SK-N-SH treated with all-trans-retinoic acid at 6 μM for 48 hours (cell line): ENCODE data around the gene TAS2R13.

ENCODE experiments used
- ATAC-seq: fragments of 200-7000 bp; cut with Tn5 transposase; 3 replicates; pipeline ENCODE4 v1.9.1; 2020; ENCODE audit warnings: mild to moderate bottlenecking, moderate library complexity
- ARNTL ChIP-seq: fragments of 450-650 bp; formaldehyde crosslinking; IDR thresholded peaks from 2 replicates; pipeline ENCODE4 v1.5.0; 2020; ENCODE audit warnings: low read depth, mild to moderate bottlenecking, moderate library complexity, borderline replicate concordance
- CSDC2 ChIP-seq: fragments of 250-450 bp; sonication (Bioruptor Pico); IDR thresholded peaks from 2 replicates; pipeline ENCODE4 v1.5.0; 2020; ENCODE audit warnings: mild to moderate bottlenecking, moderate library complexity
- CSRNP3 ChIP-seq: fragments of 250-450 bp; sonication (Bioruptor Pico); IDR thresholded peaks from 2 replicates; pipeline ENCODE4 v1.5.1; 2021; ENCODE audit warnings: mild to moderate bottlenecking, moderate library complexity
- ESRRG ChIP-seq: fragments of 250-450 bp; sonication (Bioruptor Pico); IDR thresholded peaks from 2 replicates; pipeline ENCODE4 v1.6.1; 2021; ENCODE audit warnings: mild to moderate bottlenecking
- GLIS3 ChIP-seq: fragments of 250-450 bp; sonication (Bioruptor Pico); IDR thresholded peaks from 2 replicates; pipeline ENCODE4 v1.5.0; 2020; ENCODE audit warnings: mild to moderate bottlenecking, moderate library complexity
- ISL1 ChIP-seq: fragments of 250-450 bp; sonication (Bioruptor Pico); IDR thresholded peaks from 2 replicates; pipeline ENCODE4 v2.1.2; 2022; ENCODE audit warnings: mild to moderate bottlenecking, moderate library complexity
- OSR1 ChIP-seq: fragments of 250-450 bp; sonication (Bioruptor Pico); IDR thresholded peaks from 2 replicates; pipeline ENCODE4 v1.8.0; 2022; ENCODE audit warnings: moderate library complexity, mild to moderate bottlenecking, inconsistent platforms
- PATZ1 ChIP-seq: fragments of 250-450 bp; sonication (Bioruptor Pico); IDR thresholded peaks from 2 replicates; pipeline ENCODE4 v1.8.0; 2020; ENCODE audit warnings: mild to moderate bottlenecking, moderate library complexity, borderline replicate concordance
- PPARA ChIP-seq: fragments of 250-450 bp; sonication (Bioruptor Pico); IDR thresholded peaks from 2 replicates; pipeline ENCODE4 v1.5.0; 2020; ENCODE audit warnings: mild to moderate bottlenecking, borderline replicate concordance
- RARB ChIP-seq: fragments of 250-450 bp; sonication (Bioruptor Pico); IDR thresholded peaks from 2 replicates; pipeline ENCODE4 v1.8.0; 2021; ENCODE audit warnings: mild to moderate bottlenecking, moderate library complexity
- TCF4 ChIP-seq: fragments of 250-450 bp; sonication (Bioruptor Pico); IDR thresholded peaks from 2 replicates; pipeline ENCODE4 v1.8.0; 2021; ENCODE audit warnings: mild to moderate bottlenecking, moderate library complexity, borderline replicate concordance
- TOX ChIP-seq: fragments of 250-450 bp; sonication (Bioruptor Pico); IDR thresholded peaks from 2 replicates; pipeline ENCODE4 v1.8.0; 2021; ENCODE audit warnings: mild to moderate bottlenecking, moderate library complexity, borderline replicate concordance
- TSHZ2 ChIP-seq: fragments of 250-450 bp; sonication (Bioruptor Pico); IDR thresholded peaks from 2 replicates; pipeline ENCODE4 v1.5.0; 2020; ENCODE audit warnings: mild to moderate bottlenecking, moderate library complexity
- ZC3H10 ChIP-seq: fragments of 250-450 bp; sonication (Bioruptor Pico); IDR thresholded peaks from 2 replicates; pipeline ENCODE4 v1.5.1; 2021; ENCODE audit warnings: mild to moderate bottlenecking, moderate library complexity
- ZFP30 ChIP-seq: fragments of 450-650 bp; formaldehyde crosslinking; IDR thresholded peaks from 2 replicates; pipeline ENCODE4 v1.5.0; 2022; ENCODE audit warnings: mild to moderate bottlenecking, moderate library complexity
- ZNF565 ChIP-seq: fragments of 450-650 bp; formaldehyde crosslinking; conservative IDR thresholded peaks from 2 replicates; pipeline ENCODE4 v1.5.0; 2020; ENCODE audit warnings: low read depth, mild to moderate bottlenecking, moderate library complexity
- TF ChIP-seq, protein P1 (sequence below): fragments of 250-450 bp; sonication (Bioruptor Pico); IDR thresholded peaks from 2 replicates; pipeline ENCODE4 v1.5.1; 2020; ENCODE audit warnings: low read depth, mild to moderate bottlenecking, moderate library complexity
- TF ChIP-seq, protein P2 (sequence below): fragments of 250-450 bp; sonication (Bioruptor Pico); IDR thresholded peaks from 2 replicates; pipeline ENCODE4 v1.8.0; 2021; ENCODE audit warnings: low read depth, mild to moderate bottlenecking, moderate library complexity, borderline replicate concordance

Gene TAS2R13

GRCh38 chr12:10941369-10941768, 32.0 kb upstream of the TAS2R13 start:
- ATAC-seq: no peak
- TF ChIP-seq OSR1 (CRISPR knock-in tag): no peak
- TF ChIP-seq PATZ1: no peak
- TF ChIP-seq RARB: no peak
- TF ChIP-seq CSDC2 (CRISPR knock-in tag): no peak
- no peak for TF ChIP-seq TOX
- TF ChIP-seq PPARA (CRISPR knock-in tag): no peak
- TF ChIP-seq ZFP30 (CRISPR knock-in tag): no peak
- no peak for TF ChIP-seq CSRNP3 (CRISPR knock-in tag)
- TF ChIP-seq GLIS3: no peak
- TF ChIP-seq, protein P1, sequence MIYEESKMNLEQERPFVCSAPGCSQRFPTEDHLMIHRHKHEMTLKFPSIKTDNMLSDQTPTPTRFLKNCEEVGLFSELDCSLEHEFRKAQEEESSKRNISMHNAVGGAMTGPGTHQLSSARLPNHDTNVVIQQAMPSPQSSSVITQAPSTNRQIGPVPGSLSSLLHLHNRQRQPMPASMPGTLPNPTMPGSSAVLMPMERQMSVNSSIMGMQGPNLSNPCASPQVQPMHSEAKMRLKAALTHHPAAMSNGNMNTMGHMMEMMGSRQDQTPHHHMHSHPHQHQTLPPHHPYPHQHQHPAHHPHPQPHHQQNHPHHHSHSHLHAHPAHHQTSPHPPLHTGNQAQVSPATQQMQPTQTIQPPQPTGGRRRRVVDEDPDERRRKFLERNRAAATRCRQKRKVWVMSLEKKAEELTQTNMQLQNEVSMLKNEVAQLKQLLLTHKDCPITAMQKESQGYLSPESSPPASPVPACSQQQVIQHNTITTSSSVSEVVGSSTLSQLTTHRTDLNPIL (CRISPR knock-in tag): no peak
- TF ChIP-seq, protein P2, sequence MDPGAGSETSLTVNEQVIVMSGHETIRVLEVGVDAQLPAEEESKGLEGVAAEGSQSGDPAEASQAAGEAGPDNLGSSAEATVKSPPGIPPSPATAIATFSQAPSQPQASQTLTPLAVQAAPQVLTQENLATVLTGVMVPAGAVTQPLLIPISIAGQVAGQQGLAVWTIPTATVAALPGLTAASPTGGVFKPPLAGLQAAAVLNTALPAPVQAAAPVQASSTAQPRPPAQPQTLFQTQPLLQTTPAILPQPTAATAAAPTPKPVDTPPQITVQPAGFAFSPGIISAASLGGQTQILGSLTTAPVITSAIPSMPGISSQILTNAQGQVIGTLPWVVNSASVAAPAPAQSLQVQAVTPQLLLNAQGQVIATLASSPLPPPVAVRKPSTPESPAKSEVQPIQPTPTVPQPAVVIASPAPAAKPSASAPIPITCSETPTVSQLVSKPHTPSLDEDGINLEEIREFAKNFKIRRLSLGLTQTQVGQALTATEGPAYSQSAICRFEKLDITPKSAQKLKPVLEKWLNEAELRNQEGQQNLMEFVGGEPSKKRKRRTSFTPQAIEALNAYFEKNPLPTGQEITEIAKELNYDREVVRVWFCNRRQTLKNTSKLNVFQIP (CRISPR knock-in tag): no peak
- no peak for TF ChIP-seq ISL1 (CRISPR knock-in tag)
- no peak for TF ChIP-seq TSHZ2 (CRISPR knock-in tag)

DNA sequence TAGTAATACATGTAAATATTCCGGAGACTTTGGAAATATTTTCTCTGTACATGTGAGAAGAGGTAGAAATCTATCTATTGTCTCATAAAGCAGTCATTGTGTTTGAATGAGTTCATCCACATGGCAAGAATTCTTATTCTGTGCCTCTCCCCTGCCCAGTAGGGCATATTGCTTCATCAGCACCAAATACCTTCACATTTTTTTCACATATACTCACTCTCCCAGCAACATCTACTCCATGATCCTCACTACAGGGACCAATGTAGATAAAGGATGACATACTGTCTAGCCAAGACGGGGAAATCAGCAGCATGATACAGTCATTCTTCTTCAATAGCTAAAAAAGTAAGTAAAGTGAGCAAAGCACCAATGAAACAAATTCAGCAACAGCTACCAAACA, 31.0 kb upstream of the TAS2R13 start:
- TF ChIP-seq ARNTL (CRISPR knock-in tag) (no peak), TCF4 (no peak), ZNF565 (CRISPR knock-in tag) (no peak), PPARA (CRISPR knock-in tag) (no peak), GLIS3 (no peak), OSR1 (CRISPR knock-in tag) (no peak), ISL1 (CRISPR knock-in tag) (no peak), TSHZ2 (CRISPR knock-in tag) (no peak), ZC3H10 (CRISPR knock-in tag) (no peak), ESRRG (CRISPR knock-in tag) (no peak), ZFP30 (CRISPR knock-in tag) (no peak)
- TF ChIP-seq, protein P1 (CRISPR knock-in tag): no peak
- TF ChIP-seq, protein P2 (CRISPR knock-in tag): no peak
- ATAC-seq: no peak
